A549 (cell line): ENCODE measurements around the gene KCNQ1OT1.

Experiments used
- POLR2AphosphoS2 ChIP-seq: conservative IDR thresholded peaks from 2 replicates; pipeline ENCODE4 v1.6.1; 2012; ENCODE audit warnings: low read length, improper control_type of control experiment, inconsistent platforms
- RFX5 ChIP-seq: fragments of 450-650 bp; IDR thresholded peaks from 2 replicates; pipeline ENCODE4 v1.7.1; 2014; ENCODE audit warnings: antibody characterized with exemption, mild to moderate bottlenecking, moderate library complexity

GRCh38 chr11:2688381-2689231, 11.2 kb downstream of the KCNQ1OT1 start:
- no peak for TF ChIP-seq RFX5
- no peak for TF ChIP-seq POLR2AphosphoS2
